ENCODE data around the gene CTSD.
A peak's percentile ranks its signal among the peaks of the same experiment; 100 is the strongest.

Gene CTSD

DNA sequence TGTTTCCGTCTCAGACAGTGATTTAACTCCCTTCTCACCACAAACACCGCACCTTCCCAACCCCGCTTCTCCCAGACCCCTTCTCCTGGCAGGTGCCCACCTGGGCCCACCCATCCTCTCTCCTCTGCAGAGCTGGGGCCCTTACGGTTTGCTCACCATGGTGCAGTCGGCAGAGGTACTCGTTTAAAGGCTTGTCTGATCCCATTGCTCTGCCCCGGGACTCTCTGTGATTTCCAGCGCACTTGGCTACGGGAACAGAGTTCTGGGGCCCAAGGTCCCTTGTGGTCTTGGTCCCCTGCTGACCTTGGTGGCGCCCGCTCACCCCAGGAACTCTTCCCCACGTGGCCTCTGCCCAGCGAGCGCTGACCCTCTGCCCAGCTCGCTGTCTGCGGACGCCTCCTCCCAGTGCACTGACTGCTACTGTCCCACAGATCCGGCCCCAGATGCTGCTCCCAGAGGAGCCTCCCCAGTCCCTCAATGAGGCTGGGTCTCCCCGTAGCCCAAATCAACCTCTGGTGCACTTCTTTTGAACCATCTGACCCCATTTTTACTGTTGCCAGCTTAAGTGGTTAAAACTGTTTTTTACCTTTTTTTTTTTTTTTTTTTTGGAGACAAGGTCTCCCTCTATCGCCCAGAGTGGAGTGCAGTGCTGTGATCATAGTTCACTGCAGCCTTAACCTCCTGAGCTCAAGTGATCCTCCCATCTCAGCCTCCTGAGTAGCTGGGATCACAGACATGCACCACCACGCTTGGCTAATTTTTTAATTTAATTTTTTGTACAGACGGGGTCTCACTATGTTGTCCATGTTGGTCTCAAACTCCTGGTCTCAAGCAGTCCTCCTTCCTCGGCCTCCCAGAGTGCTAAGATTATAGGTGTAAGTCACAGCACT, 21.3 kb upstream of the CTSD start:
- H3K79me1 ChIP-seq (ENCODE audit: low read depth, low read length), result peaks cover 2% of the 10 kb centered on the region
- peaks cover 0 to 54% (median 0%) of the 10 kb centered on the region in 3 experiments for H3K27me3 ChIP-seq (ENCODE audit: control insufficient read depth in 3 of 3, insufficient read depth in 3 of 3, low read depth in 1 of 3, low read length in 3 of 3)
- peak overlapping the region; percentile 94 for H2BK15ac ChIP-seq (ENCODE audit: low read length)
- peak overlapping the region; percentile 17 for H4K8ac ChIP-seq (ENCODE audit: low read depth, low read length)
- H3K27ac ChIP-seq (replicated peaks; ENCODE audit: low read length), result no peak overlapping the region
- peak overlapping the region; percentile 84 for H2AK5ac ChIP-seq (ENCODE audit: low read depth, low read length)
- DNase-seq (ENCODE audit: low spot score), result no peak
- H3K18ac ChIP-seq (ENCODE audit: low read length), result peak overlapping the region; percentile 87
- peak overlapping the region; percentile 56 for H3K14ac ChIP-seq (ENCODE audit: low read length)
- no CpG with 5 or more reads among the region's 23 CpGs for WGBS, 2 donors (ENCODE audit: extremely low coverage in 2 of 2, insufficient read length in 2 of 2, insufficient replicate concordance in 1 of 2)
- peak overlapping the region; percentile 52 for H2AFZ ChIP-seq (ENCODE audit: low read length)
- H3K9ac ChIP-seq (ENCODE audit: low read depth, low read length, poor library complexity), result no peak overlapping the region
- no peak overlapping the region for H4K91ac ChIP-seq (ENCODE audit: low read depth, low read length, poor library complexity)
- H3K4me3 ChIP-seq (ENCODE audit: low read length in 2 of 2), result no peak overlapping the region
- peak overlapping the region; percentile 43 for H3K23ac ChIP-seq (ENCODE audit: low read depth, low read length, poor library complexity)
- peaks cover 0 to 6% of the 10 kb centered on the region in 2 donors for H3K4me1 ChIP-seq (ENCODE audit: control insufficient read depth in 2 of 2, insufficient read depth in 1 of 2, low read depth in 1 of 2, low read length in 2 of 2)
- H3K36me3 ChIP-seq (replicated peaks in 1 of 2; ENCODE audit: control insufficient read depth in 2 of 2, insufficient read depth in 2 of 2, low read length in 2 of 2), result no peaks in the 10 kb centered on the region
- H3K4ac ChIP-seq (ENCODE audit: low read length), result peak overlapping the region; percentile 37
- H3K4me2 ChIP-seq (ENCODE audit: insufficient read depth, low read length, poor library complexity, severe bottlenecking), result no peak overlapping the region
- H2BK5ac ChIP-seq (ENCODE audit: low read length), result peak overlapping the region; percentile 96
- peak overlapping the region; percentile 73 for H2BK12ac ChIP-seq (ENCODE audit: low read length)
- no peaks in the 10 kb centered on the region for H3K9me3 ChIP-seq (replicated peaks in 1 of 2; ENCODE audit: control insufficient read depth in 2 of 2, insufficient read depth in 1 of 2, low read depth in 1 of 2, low read length in 2 of 2)
- no peak overlapping the region for H2BK120ac ChIP-seq (ENCODE audit: low read depth, low read length)

DNA sequence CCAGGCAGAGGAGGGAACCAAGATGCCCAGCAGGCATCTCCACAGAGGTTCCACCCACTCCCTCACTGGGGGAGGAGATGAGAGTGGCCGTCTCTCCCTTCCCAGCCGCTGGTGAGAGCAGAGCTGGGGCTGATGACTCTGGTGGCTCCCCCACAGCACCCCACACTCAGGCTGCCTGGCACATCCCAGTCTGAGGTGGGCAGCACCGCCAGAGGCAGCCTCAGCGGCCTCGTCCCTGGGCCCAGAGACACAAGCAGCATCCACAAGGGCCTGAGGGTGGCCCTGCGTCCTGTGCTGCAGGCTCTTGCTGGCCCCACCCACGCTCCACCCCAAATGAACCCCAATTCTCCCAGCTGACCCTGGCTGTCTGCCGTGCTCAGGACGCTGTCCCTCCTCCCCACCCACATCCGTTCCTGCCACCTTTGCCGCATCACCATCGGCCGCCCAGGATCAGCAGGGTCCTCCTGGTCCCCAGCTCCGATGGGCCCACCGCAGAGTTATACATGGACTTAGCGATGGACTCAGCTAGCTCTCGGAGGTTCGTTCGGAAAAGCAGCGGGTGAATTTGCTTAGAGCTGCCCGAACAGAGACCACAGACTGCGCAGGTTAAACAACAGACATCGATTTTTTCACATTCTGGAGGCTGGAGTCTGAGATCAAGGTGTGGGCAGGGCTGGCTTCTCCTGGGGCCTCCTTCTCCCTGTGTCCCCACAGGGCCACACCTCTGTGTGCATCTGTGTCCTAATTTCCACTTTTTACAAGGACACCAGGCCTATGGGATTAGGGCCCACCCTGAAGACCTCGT, 20.2 kb upstream of the CTSD start:
- peak overlapping the region; percentile 96 for H2BK5ac ChIP-seq (ENCODE audit: low read length)
- no peak for DNase-seq (ENCODE audit: low spot score)
- H3K36me3 ChIP-seq (replicated peaks in 1 of 2; ENCODE audit: control insufficient read depth in 2 of 2, insufficient read depth in 2 of 2, low read length in 2 of 2), result no peaks in the 10 kb centered on the region
- peak overlapping the region; percentile 87 for H2BK15ac ChIP-seq (ENCODE audit: low read length)
- H2BK12ac ChIP-seq (ENCODE audit: low read length), result peak overlapping the region; percentile 41
- H3K27ac ChIP-seq (replicated peaks; ENCODE audit: low read length), result no peak overlapping the region
- H2AFZ ChIP-seq (ENCODE audit: low read length), result no peak overlapping the region
- H3K4ac ChIP-seq (ENCODE audit: low read length), result no peak overlapping the region
- peak overlapping the region; percentile 78 for H3K18ac ChIP-seq (ENCODE audit: low read length)
- H3K23ac ChIP-seq (ENCODE audit: low read depth, low read length, poor library complexity), result peak overlapping the region; percentile 89
- H3K4me2 ChIP-seq (ENCODE audit: insufficient read depth, low read length, poor library complexity, severe bottlenecking), result no peak overlapping the region
- peaks cover 0 to 57% (median 0%) of the 10 kb centered on the region in 3 experiments for H3K27me3 ChIP-seq (ENCODE audit: control insufficient read depth in 3 of 3, insufficient read depth in 3 of 3, low read depth in 1 of 3, low read length in 3 of 3)
- H3K79me1 ChIP-seq (ENCODE audit: low read depth, low read length), result peaks cover 4% of the 10 kb centered on the region
- H2BK120ac ChIP-seq (ENCODE audit: low read depth, low read length), result no peak overlapping the region
- H3K4me1 ChIP-seq (ENCODE audit: control insufficient read depth in 2 of 2, insufficient read depth in 1 of 2, low read depth in 1 of 2, low read length in 2 of 2), result peaks cover 0 to 6% of the 10 kb centered on the region in 2 donors
- H4K91ac ChIP-seq (ENCODE audit: low read depth, low read length, poor library complexity), result no peak overlapping the region
- peak overlapping the region; percentile 64 for H3K14ac ChIP-seq (ENCODE audit: low read length)
- no peaks in the 10 kb centered on the region for H3K9me3 ChIP-seq (replicated peaks in 1 of 2; ENCODE audit: control insufficient read depth in 2 of 2, insufficient read depth in 1 of 2, low read depth in 1 of 2, low read length in 2 of 2)
- H3K9ac ChIP-seq (ENCODE audit: low read depth, low read length, poor library complexity), result no peak overlapping the region
- no CpG with 5 or more reads among the region's 24 CpGs for WGBS, 2 donors (ENCODE audit: extremely low coverage in 2 of 2, insufficient read length in 2 of 2, insufficient replicate concordance in 1 of 2)
- H4K8ac ChIP-seq (ENCODE audit: low read depth, low read length), result no peak overlapping the region
- peak overlapping the region; percentile 94 for H2AK5ac ChIP-seq (ENCODE audit: low read depth, low read length)
- H3K4me3 ChIP-seq (ENCODE audit: low read length in 2 of 2), result no peak overlapping the region

DNA sequence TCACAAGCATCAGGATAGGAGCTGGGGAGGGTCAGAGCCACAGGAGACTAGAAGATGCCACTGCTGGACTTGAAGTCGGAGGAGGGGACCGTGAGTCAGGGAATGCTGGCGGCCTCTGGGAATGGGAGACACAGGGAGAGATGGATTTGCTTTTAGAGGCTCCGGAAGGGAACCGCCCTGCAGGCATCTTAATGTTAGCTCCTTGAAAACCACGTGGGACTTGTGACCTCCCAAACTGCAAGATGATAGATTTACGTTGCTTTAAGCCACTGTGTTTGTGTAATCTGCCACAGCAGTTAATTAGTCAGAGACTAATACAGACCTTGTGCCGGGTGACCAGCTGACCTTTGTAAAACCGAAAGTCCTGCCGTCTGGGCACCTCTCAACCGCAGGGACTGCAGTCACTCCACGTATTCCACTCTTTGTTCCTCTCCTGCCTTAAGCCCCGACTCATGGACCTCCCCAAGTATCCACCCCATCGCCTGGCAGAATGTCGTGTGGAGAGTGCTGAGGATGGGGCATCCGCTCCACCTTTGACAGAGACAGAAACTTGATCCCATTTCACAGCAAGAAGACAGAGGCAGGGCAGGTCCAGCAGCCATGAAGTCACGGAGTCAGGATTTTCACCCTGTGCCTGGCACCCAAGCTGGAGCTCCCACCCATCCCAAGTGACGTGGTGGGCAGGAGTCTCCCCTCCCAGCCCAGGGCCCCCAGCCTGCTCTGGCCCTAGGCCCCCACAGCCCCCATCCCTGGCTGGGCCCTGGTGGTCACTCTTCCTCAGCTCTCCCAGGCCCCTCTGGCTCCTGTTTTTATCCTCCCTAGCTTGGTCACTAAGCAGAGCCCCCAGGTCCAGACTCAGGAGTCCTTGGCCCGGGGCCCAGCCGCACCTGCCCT, 19.4 kb upstream of the CTSD start:
- no peak for DNase-seq (ENCODE audit: low spot score)
- no CpG with 5 or more reads among the region's 20 CpGs for WGBS, 2 donors (ENCODE audit: extremely low coverage in 2 of 2, insufficient read length in 2 of 2, insufficient replicate concordance in 1 of 2)
- no peak overlapping the region for H4K8ac ChIP-seq (ENCODE audit: low read depth, low read length)
- H3K9ac ChIP-seq (ENCODE audit: low read depth, low read length, poor library complexity), result peak overlapping the region; percentile 12
- H2AFZ ChIP-seq (ENCODE audit: low read length), result no peak overlapping the region
- H3K27me3 ChIP-seq (ENCODE audit: control insufficient read depth in 3 of 3, insufficient read depth in 3 of 3, low read depth in 1 of 3, low read length in 3 of 3), result peaks cover 0 to 57% (median 0%) of the 10 kb centered on the region in 3 experiments
- H3K14ac ChIP-seq (ENCODE audit: low read length), result peak overlapping the region; percentile 64
- H2BK15ac ChIP-seq (ENCODE audit: low read length), result peak overlapping the region; percentile 87
- peak overlapping the region; percentile 78 for H3K4ac ChIP-seq (ENCODE audit: low read length)
- no peaks in the 10 kb centered on the region for H3K36me3 ChIP-seq (replicated peaks in 1 of 2; ENCODE audit: control insufficient read depth in 2 of 2, insufficient read depth in 2 of 2, low read length in 2 of 2)
- H3K18ac ChIP-seq (ENCODE audit: low read length), result peak overlapping the region; percentile 78
- H2BK5ac ChIP-seq (ENCODE audit: low read length), result peak overlapping the region; percentile 75
- no peak overlapping the region for H3K4me3 ChIP-seq (ENCODE audit: low read length in 2 of 2)
- H4K91ac ChIP-seq (ENCODE audit: low read depth, low read length, poor library complexity), result no peak overlapping the region
- H2BK120ac ChIP-seq (ENCODE audit: low read depth, low read length), result no peak overlapping the region
- H3K4me1 ChIP-seq (ENCODE audit: control insufficient read depth in 2 of 2, insufficient read depth in 1 of 2, low read depth in 1 of 2, low read length in 2 of 2), result peaks cover 0 to 10% of the 10 kb centered on the region in 2 donors
- no peak overlapping the region for H3K27ac ChIP-seq (replicated peaks; ENCODE audit: low read length)
- peaks cover 4% of the 10 kb centered on the region for H3K79me1 ChIP-seq (ENCODE audit: low read depth, low read length)
- no peak overlapping the region for H3K4me2 ChIP-seq (ENCODE audit: insufficient read depth, low read length, poor library complexity, severe bottlenecking)
- H3K23ac ChIP-seq (ENCODE audit: low read depth, low read length, poor library complexity), result peak overlapping the region; percentile 89
- no peaks in the 10 kb centered on the region for H3K9me3 ChIP-seq (replicated peaks in 1 of 2; ENCODE audit: control insufficient read depth in 2 of 2, insufficient read depth in 1 of 2, low read depth in 1 of 2, low read length in 2 of 2)
- no peak overlapping the region for H2BK12ac ChIP-seq (ENCODE audit: low read length)
- H2AK5ac ChIP-seq (ENCODE audit: low read depth, low read length), result peak overlapping the region; percentile 94
